Activated naive CD4-positive, alpha-beta T cell treated with anti-CD3 and anti-CD28 coated beads, Interleukin-2, amount 10 ng/mL, durations not matched to agents 7 days and 5 days (primary cell): ENCODE data around the gene SCN1B.

ENCODE experiments used
- CTCF ChIA-PET: fragments of 350-600 bp; sonication (Branson Sonifier 250); formaldehyde crosslinking; loops from one replicate; lab custom pipeline; 2021; ENCODE audit warnings: antibody characterized with exemption; lab: Charles Lee
- DNase-seq: peaks from one replicate; pipeline ENCODE4 v3.0.0-alpha.2; 2020
- H3K27ac Mint-ChIP-seq: one replicate; pipeline ENCODE4 v1.8.0; 2021; ENCODE audit warnings: mild to moderate bottlenecking, moderate library complexity, mixed read lengths
- H3K27me3 Mint-ChIP-seq: one replicate; pipeline ENCODE4 v1.8.0; 2021; ENCODE audit warnings: mild to moderate bottlenecking, mixed read lengths
- H3K36me3 Mint-ChIP-seq: one replicate; pipeline ENCODE4 v1.8.0; 2021; ENCODE audit warnings: mixed read lengths
- H3K4me1 Mint-ChIP-seq: one replicate; pipeline ENCODE4 v1.8.0; 2021; ENCODE audit warnings: mixed read lengths
- H3K4me3 Mint-ChIP-seq: one replicate; pipeline ENCODE4 v1.8.0; 2021; ENCODE audit warnings: mild to moderate bottlenecking, moderate library complexity, mixed read lengths
- H3K9me3 Mint-ChIP-seq: one replicate; pipeline ENCODE4 v1.8.0; 2021; ENCODE audit warnings: mixed read lengths

The SCN1B gene

DNA sequence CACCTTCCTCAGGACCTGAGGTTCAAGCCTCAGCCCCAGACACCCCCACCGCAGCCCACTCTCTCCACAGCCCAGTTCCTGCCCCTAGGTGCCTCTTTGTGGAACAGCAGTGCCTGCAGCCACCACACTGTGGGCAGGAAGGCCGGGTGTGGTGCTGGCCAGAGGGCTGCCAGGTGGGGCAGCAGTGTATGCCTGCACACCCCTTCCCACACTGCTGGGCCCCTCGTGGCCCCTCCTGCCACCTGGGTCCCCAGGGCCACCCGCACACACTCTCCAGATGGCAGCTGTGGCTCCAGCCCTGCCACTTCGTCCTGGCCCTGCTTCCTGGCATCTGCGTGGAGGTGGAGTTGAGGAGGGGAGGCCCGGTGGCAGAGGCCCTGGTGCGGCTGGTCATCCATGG lies 46.4 kb downstream of the SCN1B start:
- no peak overlapping the region for H3K4me3 Mint-ChIP-seq
- no peaks in the 10 kb centered on the region for H3K36me3 Mint-ChIP-seq
- H3K27ac Mint-ChIP-seq: no peak overlapping the region
- H3K27me3 Mint-ChIP-seq: peaks cover 20% of the 10 kb centered on the region
- H3K4me1 Mint-ChIP-seq: no peaks in the 10 kb centered on the region
- DNase-seq: no peak
- H3K9me3 Mint-ChIP-seq: no peaks in the 10 kb centered on the region
- CTCF ChIA-PET: no interaction called here

DNA sequence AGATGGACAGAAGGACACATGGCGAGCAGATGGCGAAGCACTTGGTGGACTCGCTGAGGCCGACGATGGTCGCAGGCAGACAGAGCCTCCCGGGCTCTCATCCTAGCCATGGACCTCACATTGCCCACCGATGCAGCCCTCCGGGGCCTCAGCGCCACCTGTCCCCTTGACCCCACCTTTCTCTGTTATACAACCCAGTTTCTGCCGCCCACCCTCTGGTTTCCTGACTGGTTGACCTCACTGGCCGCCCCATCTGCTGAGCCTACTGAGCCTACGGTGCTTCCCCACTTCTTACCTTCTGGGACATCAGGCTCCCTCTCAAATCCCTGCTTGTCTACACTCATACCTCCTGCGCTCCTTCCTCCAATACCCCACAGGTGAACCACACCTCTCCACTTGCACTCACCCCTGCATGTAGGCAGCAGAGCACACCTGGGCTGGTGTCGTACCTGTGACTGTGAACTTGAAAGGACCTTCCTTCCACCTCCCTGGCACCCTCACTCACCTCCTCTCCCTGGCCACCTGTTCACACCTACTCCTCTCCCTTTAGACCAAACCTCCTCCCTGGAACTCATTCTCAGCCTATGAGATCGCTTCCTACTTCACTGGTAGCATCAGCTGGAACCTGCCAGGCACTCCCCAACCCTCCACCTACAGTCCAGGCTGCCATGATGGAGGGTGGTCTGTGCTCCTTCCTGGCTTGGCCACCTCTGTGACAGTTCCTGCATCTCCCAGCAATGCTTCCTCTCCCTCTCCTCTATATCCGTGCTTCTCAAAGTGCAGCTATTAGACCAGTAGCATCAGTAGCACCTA lies 47.3 kb downstream of the SCN1B start:
- Mint-ChIP-seq H3K36me3 (no peaks in the 10 kb centered on the region), H3K27ac (no peak overlapping the region), H3K4me3 (no peak overlapping the region), H3K4me1 (no peaks in the 10 kb centered on the region), H3K9me3 (no peaks in the 10 kb centered on the region), H3K27me3 (peaks cover 20% of the 10 kb centered on the region)
- no peak for DNase-seq
- CTCF ChIA-PET: no interaction called here

DNA sequence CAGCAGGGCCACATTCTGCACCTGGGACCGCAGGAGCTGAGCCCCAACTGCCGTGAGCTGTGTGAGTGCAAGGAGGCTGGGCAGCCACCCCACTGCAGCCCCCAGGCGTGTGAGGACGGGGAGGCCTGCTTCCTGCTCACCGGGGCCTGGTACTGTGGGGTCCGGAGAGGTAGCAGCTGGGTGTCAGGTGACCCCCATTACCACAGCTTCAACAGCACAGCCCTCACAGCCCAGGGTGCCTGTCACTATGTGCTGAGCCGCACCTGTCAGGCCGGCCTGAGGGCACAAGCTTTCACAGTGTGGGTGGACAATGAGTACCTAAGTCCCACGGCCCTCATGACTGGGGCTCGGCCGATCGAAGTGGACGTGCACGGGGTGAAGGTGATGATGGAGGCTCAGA lies 49.6 kb downstream of the SCN1B start:
- Mint-ChIP-seq H3K9me3 (no peaks in the 10 kb centered on the region), H3K27ac (no peak overlapping the region), H3K4me3 (no peak overlapping the region), H3K27me3 (peaks cover 20% of the 10 kb centered on the region), H3K4me1 (no peaks in the 10 kb centered on the region), H3K36me3 (no peaks in the 10 kb centered on the region)
- CTCF ChIA-PET: interaction anchor here (0.8 kb wide), 1 partner anchor 13 kb away, joined by 3 read pairs; no protein-coding TSS in a partner anchor
- no peak for DNase-seq

DNA sequence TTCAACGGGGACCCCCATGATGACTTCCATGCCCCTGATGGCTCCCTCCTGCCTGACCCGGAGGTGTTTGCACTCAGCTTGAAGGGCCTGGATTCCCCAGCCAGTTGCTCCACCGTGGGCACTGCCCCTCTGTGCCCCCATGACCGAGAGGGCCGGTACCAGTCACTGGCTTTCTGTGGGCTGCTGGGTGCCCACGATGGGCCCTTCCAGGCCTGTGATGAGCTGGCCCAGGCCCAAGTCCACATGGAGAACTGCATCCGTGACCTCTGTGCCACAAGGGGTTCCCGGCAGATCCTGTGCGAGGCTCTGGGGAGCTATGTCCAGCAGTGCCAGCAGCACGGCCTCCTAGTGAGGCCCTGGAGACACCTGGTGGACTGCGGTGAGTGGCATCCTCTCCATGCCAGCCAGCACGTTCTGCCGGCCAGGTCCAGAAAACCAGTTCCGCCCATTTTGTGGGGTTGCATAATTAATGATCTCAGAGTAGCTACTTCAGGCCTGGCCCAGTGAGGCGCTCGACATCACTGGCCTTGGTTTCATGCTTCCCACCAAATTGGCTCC lies 50.4 kb downstream of the SCN1B start:
- CTCF ChIA-PET: interaction anchor here (1.1 to 1.3 kb wide), 2 partner anchors 14 to 55 kb away, joined by 4 to 5 read pairs; partner anchors contain the start of gene LGI4
- Mint-ChIP-seq H3K4me1 (no peaks in the 10 kb centered on the region), H3K4me3 (no peak overlapping the region)

DNA sequence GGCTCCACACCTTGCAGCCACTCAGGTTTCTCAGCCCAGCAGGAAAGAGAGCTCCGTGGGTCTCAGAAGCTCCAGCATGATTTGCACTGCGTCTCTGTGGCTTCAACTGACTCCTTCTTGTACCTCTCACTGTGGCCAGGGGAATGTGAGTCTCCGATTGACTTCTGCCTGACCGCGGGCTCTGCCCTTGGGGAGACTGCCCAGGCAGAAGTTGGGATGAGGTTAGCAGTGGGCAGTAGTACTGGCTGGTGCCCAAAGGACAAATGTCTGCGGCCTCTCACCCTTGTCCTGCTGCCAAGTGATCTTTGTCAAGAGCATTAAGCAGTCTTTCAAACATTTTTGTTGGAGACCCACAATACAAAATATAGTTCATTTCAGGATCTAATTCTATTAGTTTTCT lies 50.9 kb downstream of the SCN1B start:
- H3K27me3 Mint-ChIP-seq: peaks cover 20% of the 10 kb centered on the region
- CTCF ChIA-PET: interaction anchor here (1.0 to 1.3 kb wide), 3 partner anchors 9 to 54 kb away, joined by 3 to 5 read pairs (median 4); partner anchors contain the start of gene LGI4
- no peak overlapping the region for H3K4me3 Mint-ChIP-seq
- H3K27ac Mint-ChIP-seq: no peak overlapping the region
- DNase-seq: no peak
- H3K4me1 Mint-ChIP-seq: no peaks in the 10 kb centered on the region
- H3K9me3 Mint-ChIP-seq: no peaks in the 10 kb centered on the region
- H3K36me3 Mint-ChIP-seq: no peaks in the 10 kb centered on the region

More for the DNA sequence above, 50.4 kb downstream of the SCN1B start:
- no peak for DNase-seq
- no peak overlapping the region for H3K27ac Mint-ChIP-seq
- H3K36me3 Mint-ChIP-seq: no peaks in the 10 kb centered on the region
- H3K9me3 Mint-ChIP-seq: no peaks in the 10 kb centered on the region
- peaks cover 20% of the 10 kb centered on the region for H3K27me3 Mint-ChIP-seq

DNA sequence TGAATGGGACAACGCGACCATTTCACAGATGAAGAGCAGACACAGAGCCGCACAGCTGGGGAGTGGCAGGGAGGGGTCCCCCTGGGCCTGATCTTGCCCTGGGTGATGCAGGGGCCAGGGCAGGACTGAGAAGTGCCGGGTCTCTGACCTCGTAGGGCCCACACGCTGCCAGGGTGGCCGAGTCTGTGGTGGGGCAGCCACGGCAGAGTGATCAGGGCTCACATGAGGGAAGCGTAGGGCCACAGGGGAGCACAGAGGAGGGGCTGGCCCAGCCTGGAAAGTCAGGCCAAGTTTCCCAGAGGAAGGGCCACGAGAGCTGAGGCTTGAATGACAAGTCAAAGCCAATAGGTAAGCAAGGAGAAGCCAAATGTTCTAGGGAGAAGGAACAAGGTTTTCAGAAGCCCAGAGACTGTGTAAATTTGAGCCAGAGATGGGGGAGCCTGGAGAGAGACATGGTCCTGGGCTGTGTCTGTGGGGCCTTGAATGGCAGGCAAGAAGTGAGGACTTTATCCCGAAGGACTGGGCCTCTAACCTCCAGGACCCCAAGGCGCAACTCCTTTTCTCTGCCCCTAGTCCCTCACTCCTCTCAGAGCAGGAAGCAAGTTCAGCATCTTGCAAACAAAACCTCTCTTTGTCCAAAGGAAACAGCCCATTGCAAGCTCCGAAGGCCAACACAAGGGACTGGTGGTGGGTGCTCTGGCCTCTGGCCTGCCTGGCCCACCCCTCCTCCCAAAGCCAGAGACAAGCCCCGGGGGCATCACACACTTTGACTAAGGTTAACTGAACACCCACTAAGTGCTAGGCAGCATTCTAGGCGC lies 53.6 kb downstream of the SCN1B start:
- H3K27me3 Mint-ChIP-seq: peaks cover 7% of the 10 kb centered on the region
- no peak for DNase-seq
- no peaks in the 10 kb centered on the region for H3K9me3 Mint-ChIP-seq
- H3K4me1 Mint-ChIP-seq: no peaks in the 10 kb centered on the region
- CTCF ChIA-PET: no interaction called here
- H3K4me3 Mint-ChIP-seq: no peak overlapping the region
- H3K27ac Mint-ChIP-seq: no peak overlapping the region
- no peaks in the 10 kb centered on the region for H3K36me3 Mint-ChIP-seq

DNA sequence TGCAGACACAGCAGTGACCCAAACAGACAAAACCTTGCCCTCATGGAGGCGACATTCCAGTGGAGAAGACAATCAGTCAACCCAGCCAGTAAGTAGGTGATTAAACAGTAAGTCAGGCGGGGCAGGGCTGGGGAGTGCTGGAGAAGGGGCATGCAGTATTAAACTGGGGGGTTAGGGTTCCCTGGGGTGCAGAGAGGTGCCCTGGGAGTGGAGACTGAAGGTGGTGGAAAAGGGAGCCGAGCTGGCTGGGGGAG lies 54.2 kb downstream of the SCN1B start:
- DNase-seq: no peak
- Mint-ChIP-seq H3K36me3 (no peaks in the 10 kb centered on the region), H3K27ac (no peak overlapping the region), H3K9me3 (no peaks in the 10 kb centered on the region), H3K4me3 (no peak overlapping the region), H3K4me1 (no peaks in the 10 kb centered on the region), H3K27me3 (peaks cover 5% of the 10 kb centered on the region)
- CTCF ChIA-PET: no interaction called here

DNA sequence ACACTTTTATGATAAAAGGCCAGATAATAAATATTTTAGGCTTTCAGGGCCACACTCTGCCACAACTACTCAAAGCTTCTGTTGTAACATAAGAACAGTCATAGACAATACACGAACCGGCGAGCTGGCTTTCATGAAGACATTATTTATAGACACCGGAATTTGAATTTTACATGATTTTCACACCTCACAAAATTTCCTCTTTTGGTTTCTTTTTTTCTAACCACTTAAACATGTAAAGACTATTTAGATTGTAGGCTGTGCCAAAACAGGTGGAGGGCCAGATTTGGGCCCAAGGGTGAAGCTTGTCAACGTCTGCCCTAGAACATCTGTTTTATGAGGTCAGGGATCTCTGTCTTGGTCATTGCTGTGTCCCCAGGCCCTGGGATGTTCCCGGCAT lies 55.7 kb downstream of the SCN1B start:
- Mint-ChIP-seq H3K27ac (no peak overlapping the region), H3K4me1 (peaks cover 2% of the 10 kb centered on the region), H3K4me3 (no peak overlapping the region), H3K27me3 (peaks cover 15% of the 10 kb centered on the region), H3K9me3 (no peaks in the 10 kb centered on the region), H3K36me3 (no peaks in the 10 kb centered on the region)
- CTCF ChIA-PET: interaction anchor here (0.6 to 3.6 kb wide), 4 partner anchors 19 to 49 kb away, joined by 3 to 13 read pairs (median 4); partner anchors contain the start of gene LGI4
- DNase-seq: no peak

DNA sequence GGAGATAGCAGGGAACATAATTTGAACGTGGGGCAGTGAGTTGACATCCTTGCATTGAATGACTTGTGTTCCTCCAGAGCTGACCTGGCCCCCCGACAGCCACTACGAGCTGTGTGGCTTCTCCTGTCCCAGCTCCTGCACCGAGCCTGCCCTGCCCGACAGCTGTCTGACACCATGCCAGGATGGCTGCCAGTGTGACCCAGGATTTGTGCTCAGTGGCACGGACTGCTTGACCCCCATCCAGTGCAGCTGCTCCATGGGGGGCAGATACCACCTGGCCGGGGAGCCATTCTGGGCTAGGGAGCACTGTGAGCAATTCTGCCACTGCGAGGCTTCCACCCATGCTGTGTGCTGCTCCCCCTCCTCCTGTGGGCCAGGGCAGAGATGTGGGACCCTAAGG lies 56.2 kb downstream of the SCN1B start:
- no peak for DNase-seq
- peaks cover 19% of the 10 kb centered on the region for H3K27me3 Mint-ChIP-seq
- H3K4me1 Mint-ChIP-seq: peaks cover 2% of the 10 kb centered on the region
- no peak overlapping the region for H3K27ac Mint-ChIP-seq
- H3K4me3 Mint-ChIP-seq: no peak overlapping the region
- H3K36me3 Mint-ChIP-seq: no peaks in the 10 kb centered on the region
- no peaks in the 10 kb centered on the region for H3K9me3 Mint-ChIP-seq
- CTCF ChIA-PET: interaction anchor here (1.1 to 3.6 kb wide), 3 partner anchors 20 to 43 kb away, joined by 3 to 13 read pairs (median 5); no protein-coding TSS in a partner anchor

DNA sequence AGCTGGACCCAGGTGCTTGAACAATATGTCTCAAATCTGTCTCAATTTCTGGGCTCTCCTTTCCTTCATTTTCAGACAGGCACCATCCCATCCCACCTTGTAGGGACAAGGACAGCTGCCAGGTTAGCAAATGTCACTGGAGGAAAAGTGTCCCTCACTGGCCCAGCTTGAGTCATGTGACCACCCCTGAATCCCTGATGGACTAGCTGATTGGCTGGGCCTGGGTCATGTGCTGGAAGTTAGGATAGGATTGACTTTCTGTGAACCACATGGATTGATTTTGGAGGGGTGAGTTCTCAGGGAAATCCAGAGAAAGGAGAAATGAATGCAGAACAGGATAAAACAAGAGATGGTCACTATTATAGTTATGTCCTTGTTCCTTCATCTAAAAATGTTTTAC lies 57.1 kb downstream of the SCN1B start:
- Mint-ChIP-seq H3K9me3 (no peaks in the 10 kb centered on the region), H3K27ac (no peak overlapping the region), H3K36me3 (no peaks in the 10 kb centered on the region), H3K4me1 (peaks cover 2% of the 10 kb centered on the region), H3K27me3 (peaks cover 22% of the 10 kb centered on the region), H3K4me3 (no peak overlapping the region)
- DNase-seq: no peak
- CTCF ChIA-PET: interaction anchor here (1.0 to 3.6 kb wide), 3 partner anchors 21 to 44 kb away, joined by 3 to 13 read pairs (median 5); no protein-coding TSS in a partner anchor

DNA sequence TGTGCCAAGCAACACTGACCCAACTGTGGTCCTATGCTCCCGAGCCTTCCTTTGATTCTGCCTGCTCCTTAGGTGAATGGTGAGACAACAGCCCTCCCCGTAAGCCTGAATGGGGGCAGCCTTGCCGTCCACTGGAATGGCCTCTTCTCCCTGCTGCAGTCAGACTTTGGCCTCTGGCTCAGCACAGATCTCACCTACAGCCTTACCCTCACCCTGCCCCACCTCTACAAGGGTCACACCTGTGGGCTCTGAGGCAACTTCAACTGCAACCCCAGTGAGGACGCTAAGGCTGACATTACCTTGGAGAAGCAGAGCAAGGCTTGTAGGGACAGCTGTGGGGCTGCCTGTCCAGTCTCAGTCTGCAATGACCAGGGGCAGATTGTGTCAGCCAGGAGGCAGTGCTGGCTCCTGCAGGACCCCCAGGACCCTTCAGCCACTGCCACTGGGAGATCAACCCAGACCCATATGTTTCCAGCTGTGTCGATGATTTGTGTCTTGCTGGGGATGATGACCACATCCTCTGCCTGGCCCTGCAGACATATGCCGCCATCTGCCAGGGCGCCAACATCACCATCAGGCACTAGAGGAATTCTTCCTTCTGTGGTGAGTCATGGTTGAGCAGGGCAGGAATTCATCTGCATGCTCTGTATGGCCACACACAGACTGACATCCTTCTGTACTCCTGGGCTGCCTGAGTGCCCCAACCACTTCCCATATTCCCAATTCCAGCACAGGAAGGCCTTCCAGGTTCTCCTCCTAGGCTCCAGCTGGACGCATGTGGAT lies 58.1 kb downstream of the SCN1B start:
- Mint-ChIP-seq H3K27me3 (peaks cover 22% of the 10 kb centered on the region), H3K4me3 (no peak overlapping the region), H3K27ac (no peak overlapping the region)

DNA sequence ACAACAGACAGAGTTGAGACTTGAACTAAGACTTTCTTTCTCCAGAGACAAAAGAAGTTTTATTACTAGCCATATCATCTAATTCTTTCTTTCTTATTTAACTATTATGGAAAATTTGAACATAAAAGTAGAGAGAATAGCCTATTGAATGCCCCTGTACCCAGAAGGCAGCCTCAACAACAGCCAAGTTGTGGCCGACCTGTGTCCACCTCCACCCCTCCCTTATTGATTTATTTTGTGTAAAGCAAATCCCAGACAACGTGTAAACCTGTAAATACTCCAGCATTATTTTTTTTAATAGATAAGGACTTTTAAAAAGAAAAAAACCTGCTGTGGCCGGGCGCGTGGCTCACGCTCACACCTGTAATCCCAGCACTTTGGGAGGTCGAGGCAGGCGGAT lies 59.3 kb downstream of the SCN1B start:
- CTCF ChIA-PET: interaction anchor here (0.9 to 2.9 kb wide), 2 partner anchors 8 to 46 kb away, joined by 3 to 11 read pairs; no protein-coding TSS in a partner anchor
- Mint-ChIP-seq H3K9me3 (no peaks in the 10 kb centered on the region), H3K27me3 (peaks cover 28% of the 10 kb centered on the region), H3K4me3 (no peak overlapping the region), H3K27ac (no peak overlapping the region), H3K4me1 (peaks cover 2% of the 10 kb centered on the region), H3K36me3 (no peaks in the 10 kb centered on the region)
- DNase-seq: no peak

More for the DNA sequence above, 58.1 kb downstream of the SCN1B start:
- Mint-ChIP-seq H3K9me3 (no peaks in the 10 kb centered on the region), H3K36me3 (no peaks in the 10 kb centered on the region), H3K4me1 (peaks cover 2% of the 10 kb centered on the region)
- DNase-seq: no peak
- CTCF ChIA-PET: interaction anchor here (0.7 to 3.6 kb wide), 3 partner anchors 37 to 45 kb away, joined by 3 to 13 read pairs (median 3); no protein-coding TSS in a partner anchor
